ENCODE measurements around the gene PKN3. TPM values are rescaled to one million over a fixed set of nuclear protein-coding genes. Genes with fewer than 3 reads are reported as not detected.

The PKN3 gene
- total and polyA plus RNA-seq, 9 of the 15 experiments (the other 6 are each of a cell fraction or from before 2014, with no cell fraction given) = 0.82 to 49.2 (median 19.7) TPM

DNA sequence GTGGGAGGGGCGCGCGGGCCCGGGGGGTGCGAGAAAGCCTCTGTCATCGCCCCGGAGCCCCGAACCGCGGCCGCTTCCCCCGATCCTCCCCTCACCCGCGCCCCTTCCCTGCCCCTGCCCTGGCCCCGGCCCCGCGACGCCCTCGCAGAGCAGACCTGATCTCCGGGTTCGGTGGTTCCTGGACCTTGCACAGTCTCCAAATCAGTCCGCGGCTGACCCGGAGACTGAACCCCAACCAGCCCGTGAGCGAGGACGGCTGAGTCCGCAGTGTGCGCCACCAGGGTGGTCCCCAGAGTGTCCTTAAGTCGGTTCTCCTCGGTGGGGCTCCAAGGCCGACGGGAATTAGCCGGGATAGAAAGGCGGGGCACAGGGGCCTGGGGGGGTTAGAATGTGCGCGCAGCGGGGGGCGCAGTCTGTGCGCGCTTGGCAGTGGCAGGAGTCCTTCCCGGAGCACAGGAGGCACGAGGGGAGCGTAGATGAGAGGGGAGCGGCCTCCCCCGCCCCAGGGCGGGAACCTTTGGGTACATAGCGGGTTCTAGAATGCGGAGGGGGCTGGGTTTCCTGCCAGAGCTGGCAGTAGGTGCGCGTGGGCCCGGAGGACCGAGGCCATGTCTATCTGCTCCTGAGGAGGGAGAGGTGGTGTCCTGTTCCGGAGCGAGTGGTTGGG is 779 bp downstream of the PKN3 start (continued):
- TF ChIP-seq, protein P1, sequence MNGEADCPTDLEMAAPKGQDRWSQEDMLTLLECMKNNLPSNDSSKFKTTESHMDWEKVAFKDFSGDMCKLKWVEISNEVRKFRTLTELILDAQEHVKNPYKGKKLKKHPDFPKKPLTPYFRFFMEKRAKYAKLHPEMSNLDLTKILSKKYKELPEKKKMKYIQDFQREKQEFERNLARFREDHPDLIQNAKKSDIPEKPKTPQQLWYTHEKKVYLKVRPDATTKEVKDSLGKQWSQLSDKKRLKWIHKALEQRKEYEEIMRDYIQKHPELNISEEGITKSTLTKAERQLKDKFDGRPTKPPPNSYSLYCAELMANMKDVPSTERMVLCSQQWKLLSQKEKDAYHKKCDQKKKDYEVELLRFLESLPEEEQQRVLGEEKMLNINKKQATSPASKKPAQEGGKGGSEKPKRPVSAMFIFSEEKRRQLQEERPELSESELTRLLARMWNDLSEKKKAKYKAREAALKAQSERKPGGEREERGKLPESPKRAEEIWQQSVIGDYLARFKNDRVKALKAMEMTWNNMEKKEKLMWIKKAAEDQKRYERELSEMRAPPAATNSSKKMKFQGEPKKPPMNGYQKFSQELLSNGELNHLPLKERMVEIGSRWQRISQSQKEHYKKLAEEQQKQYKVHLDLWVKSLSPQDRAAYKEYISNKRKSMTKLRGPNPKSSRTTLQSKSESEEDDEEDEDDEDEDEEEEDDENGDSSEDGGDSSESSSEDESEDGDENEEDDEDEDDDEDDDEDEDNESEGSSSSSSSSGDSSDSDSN (IDR thresholded peaks at IDR 0.05; ENCODE audit: borderline replicate concordance in 1 of 2, low read depth in 2 of 2, low read length in 2 of 2) = 0 out of 4 replicates have a peak, but pooled peaks of 1 of the 2 experiments have one; percentile 33
- TF ChIP-seq ZFP91 (CRISPR knock-in tag; IDR thresholded peaks at IDR 0.05) (0 out of 2 replicates have a peak, but pooled peaks have one; percentile 51), ETS2 (tag; IDR thresholded peaks at IDR 0.05; ENCODE audit: borderline replicate concordance, poor library complexity, severe bottlenecking) (no peak), BDP1 (IDR thresholded peaks at IDR 0.05; ENCODE audit: insufficient read depth, insufficient read length) (no peak), JUNB (CRISPR knock-in tag; conservative IDR thresholded peaks at IDR 0.05) (no peak), KDM1A (IDR thresholded peaks at IDR 0.05) (peak in 1 of 2 experiments; percentile 32; a peak in 1 of 4 replicates), SIN3A (IDR thresholded peaks at IDR 0.05; ENCODE audit: borderline replicate concordance in 2 of 2, control insufficient read depth in 1 of 2, low read depth in 2 of 2, low read length in 2 of 2) (0 out of 4 replicates have a peak, but pooled peaks of 1 of the 2 experiments have one; percentile 27), TCF7 (IDR thresholded peaks at IDR 0.05; ENCODE audit: borderline replicate concordance) (no peak), AFF4 (CRISPR knock-in tag; IDR thresholded peaks at IDR 0.05) (no peak), KDM5B (IDR thresholded peaks at IDR 0.05; ENCODE audit: insufficient replicate concordance, low read depth, low read length) (peak; percentile 38), SRSF1 (IDR thresholded peaks at IDR 0.05; ENCODE audit: low read depth, low read length) (no peak), CHD1 (IDR thresholded peaks at IDR 0.05; ENCODE audit: low read length) (peak; percentile 39), ZNF512 (tag; IDR thresholded peaks at IDR 0.05) (no peak), TRIM28 (IDR thresholded peaks at IDR 0.05) (no peak), CC2D1A (IDR thresholded peaks at IDR 0.05) (peak; percentile 92)

Data from K562 (cell line).